Stimulated activated CD8-positive, alpha-beta memory T cell treated with anti-CD3 and anti-CD28 coated beads, Interleukin-4, amount 100 ng/mL, for 4 hours (primary cell): ENCODE results near the gene ANKDD1A.

Experiments used
- DNase-seq, 2 donors: peaks; one replicate each; pipeline ENCODE4 v3.0.0-alpha.2; 2020; ENCODE audit warnings: low read depth in 2 of 2, low spot score in 1 of 2

ANKDD1A gene

DNA sequence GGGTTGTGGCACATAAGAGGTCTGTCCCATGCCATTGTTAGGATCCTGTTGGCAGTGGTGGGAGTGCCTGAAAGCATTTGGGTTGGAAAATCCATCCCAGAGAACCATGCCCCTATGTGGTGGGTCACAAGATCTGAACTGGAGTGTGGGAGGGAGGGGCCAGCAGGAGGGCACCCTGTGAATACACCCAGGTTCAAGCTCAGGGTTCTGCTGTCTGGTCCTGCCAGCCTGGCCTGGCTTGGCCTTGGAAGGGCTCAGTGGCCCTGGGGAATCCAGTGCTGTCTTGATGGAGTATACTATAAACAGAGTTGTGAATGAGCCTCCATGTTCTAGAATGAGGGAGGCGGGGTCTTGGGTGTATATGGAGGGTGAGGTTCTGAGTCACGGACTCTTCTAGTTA is 11.8 kb downstream of the ANKDD1A start:
- DNase-seq: no peak

DNA sequence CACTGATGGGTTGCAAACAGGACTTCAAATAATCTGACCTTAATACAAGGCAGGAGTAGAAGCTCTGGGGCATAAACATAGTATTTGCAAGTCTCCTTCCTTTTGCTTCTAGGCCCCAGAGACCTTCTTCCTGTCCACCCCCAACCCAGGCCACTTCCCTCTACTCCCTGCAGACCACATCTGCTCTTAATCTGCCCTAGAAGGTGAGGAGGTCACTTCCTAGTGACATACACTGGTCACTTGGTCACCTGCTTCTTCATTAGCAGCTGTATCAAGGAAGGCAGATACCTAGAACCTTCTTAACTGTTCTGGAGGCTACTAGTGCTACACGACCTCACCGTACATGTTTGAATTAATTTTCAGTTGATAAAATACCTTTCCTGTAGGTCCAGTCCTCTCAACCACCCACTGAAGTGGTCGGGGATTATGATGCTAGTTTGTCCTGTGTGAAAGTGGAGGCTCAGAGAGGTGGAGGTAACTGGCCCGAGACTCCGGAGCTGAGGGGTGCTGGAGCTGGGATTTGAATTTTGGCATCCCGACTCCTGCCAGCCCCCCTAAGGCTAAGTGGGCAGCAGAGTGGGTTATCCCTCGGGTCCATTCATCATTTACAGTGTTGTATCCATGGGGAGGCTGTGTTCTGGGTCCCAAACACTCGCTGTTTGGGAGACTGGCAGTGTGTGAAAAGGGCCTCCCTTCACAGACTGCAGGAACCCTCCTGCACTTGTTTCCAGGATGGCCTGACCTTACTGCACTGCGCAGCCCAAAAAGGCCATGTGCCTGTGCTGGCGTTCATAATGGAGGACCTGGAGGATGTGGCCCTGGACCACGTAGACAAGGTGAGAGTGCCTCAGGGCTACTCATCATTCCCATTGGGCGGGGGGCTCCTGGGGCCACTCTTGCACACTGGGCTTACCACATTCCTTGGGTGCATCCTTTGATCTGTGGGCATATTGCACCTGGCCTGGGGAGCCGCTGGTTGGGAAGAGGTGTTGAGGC is 13.9 kb downstream of the ANKDD1A start:
- DNase-seq: no peak

DNA sequence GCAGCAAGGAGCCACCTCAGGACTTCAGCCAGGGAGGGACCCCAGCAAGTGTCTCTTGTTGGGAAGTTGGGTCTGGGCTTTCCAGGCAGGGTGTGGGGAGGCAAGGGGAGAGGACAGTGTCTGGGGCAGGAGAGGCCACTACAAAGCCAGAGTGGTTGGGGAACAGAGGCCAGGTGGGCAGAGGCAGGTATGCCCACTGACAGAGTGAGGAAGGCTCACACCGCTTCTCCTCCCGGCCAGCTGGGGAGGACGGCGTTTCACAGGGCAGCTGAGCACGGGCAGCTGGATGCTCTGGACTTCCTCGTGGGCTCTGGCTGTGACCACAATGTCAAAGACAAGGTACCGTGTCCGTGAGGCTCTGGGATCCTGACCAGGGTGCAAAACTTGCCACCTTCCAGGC is 15.0 kb downstream of the ANKDD1A start:
- DNase-seq: no peak

DNA sequence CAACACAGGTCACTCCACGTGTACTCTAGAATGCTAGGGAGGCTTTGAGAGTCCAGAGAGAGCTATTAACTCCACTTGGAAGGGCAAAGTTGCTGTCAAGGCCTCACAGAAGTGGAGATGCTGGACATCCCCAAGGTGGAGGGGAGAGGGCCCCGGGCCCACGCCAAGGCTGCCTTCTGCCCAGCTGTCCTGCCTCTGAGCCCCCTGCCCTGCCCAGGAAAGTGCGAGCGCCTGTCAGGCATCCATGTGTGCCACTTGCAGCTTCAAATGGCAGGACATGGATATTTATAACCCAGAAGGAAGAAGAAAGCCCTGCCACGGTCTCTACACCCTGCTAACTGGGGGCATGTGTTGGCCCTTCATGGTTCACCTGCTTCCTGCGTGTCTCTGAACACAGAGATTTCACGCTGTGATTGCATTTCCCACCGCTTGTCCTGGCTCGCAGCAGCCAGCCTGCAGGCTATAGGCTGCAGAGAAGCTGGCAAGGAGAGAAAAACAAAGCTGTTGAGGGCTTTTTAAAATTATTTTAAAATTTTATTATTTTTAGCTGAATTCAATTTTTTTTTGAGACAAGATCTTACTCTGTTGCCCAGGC is 17.0 kb downstream of the ANKDD1A start:
- no peak for DNase-seq

DNA sequence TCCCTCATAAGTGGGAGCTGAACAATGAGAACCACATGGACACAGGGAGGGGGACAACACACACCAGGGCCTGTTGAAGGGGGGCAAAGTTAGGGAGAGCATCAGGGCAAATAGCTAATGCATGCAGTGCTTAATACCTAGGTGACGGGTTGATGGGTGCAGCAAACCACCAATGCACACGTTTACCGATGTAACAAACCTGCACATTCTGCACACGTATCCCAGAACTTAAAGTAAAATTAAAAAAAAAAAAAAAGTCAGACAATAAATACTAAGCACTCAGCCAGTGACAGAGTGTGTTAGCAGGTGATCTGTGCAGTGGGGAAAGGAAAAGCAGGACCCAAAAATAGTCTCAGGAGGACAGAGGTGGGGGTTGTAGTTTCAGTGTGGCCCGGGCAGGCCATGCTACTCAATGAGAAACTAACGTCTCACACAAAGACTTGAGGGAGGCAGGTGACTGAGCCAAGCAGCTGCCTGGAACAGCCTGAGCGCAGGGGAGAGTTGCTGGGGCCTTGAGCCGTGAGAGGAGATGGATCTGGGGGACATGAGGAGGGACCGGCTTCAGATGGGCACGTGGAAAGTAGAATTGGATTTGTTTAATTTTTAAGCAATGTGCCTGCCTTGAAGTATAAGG is 18.4 kb downstream of the ANKDD1A start:
- no peak for DNase-seq

DNA sequence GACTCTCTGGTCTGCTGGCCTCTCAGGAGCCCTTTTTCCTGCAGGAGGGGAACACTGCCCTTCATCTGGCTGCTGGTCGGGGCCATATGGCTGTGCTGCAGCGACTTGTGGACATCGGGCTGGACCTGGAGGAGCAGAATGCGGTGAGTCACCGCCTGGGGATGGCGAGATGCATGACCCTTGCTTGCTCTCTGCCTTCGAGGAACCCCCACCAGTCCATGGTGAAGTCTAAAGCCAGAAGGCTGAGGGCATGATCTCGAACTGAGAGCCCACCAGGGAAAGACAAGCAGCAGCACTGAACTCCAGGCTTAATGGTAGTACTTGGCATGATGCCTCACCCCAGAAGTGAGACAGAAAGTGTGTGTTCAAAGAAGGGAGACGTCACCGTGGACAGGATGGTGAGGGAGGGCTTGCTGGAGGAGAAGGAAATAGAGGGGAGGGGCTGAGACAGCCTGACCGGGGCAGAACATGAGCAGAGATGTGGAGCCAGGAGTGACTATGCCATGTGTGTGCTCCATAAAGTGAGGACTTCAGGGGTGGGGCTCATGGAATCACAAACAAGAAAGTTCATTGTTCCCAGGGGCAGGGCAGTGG is 19.2 kb downstream of the ANKDD1A start:
- no peak for DNase-seq

DNA sequence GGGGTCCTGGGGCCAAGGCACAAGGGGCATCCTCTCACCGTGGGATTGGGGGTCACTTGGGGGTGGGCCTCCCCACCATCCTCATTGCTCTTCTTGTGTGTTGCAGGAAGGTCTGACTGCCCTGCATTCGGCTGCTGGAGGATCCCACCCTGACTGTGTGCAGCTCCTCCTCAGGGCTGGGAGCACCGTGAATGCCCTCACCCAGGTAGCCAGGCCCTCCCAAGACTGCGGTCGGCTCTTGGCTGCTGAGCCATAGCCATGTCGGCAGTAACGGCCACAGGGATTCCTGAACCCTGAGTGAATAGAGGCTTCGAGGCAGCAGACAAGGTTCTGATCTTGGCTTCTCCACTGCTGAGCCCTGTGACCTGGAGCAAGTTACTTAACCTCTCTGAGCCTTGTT is 19.7 kb downstream of the ANKDD1A start:
- DNase-seq: no peak

DNA sequence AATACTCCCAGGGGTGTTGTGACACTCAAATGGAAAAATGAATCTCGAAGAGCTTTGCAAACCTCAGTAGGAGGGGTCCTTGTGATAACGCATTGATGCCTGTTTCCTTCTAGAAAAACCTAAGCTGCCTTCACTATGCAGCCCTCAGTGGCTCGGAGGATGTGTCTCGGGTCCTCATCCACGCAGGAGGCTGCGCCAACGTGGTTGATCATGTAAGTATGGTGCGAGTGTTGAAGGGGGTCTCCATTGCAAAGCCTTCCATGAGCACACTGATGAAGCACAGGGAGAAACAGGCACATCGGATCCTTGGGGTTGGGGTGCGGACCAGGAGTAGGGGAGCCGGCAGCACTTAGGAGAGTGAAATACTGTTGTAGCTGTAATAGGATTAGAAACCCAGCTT is 22.3 kb downstream of the ANKDD1A start:
- no peak for DNase-seq

DNA sequence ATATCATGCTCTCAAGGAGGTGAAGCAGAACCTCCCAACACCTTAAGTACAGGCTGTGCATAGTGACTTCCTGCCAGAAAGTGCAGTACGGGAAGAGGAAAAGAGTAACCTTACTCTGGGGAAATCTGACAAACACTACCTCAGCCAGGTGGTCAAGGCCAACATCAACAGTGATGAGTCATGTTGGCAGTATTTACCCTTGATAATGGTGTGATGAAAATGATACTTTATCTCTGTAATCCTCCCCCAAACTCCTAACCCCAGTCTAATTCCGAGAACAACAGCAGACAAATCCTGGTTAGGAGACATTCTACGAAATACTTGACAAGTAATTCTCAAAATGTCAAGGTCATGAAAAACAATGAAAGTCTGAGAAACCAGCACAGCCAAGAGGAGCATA is 26.5 kb downstream of the ANKDD1A start:
- no peak for DNase-seq

DNA sequence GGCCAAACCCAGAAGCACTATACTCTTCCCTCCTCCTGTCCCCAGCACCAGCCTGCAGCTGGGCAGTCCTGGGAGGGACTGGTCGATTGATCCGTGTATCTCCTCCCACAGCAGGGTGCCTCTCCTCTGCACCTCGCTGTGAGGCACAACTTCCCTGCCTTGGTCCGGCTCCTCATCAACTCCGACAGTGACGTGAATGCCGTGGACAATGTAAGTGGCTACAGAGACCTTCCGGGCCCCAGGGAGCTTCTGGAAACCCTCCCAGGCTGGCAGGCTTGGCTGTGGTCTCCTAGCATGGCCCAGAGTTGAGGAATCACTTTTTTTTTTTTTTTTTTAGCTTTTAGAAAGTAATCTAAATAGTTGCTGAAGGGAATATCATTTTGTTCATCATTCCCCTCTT is 30.7 kb downstream of the ANKDD1A start:
- no peak for DNase-seq

DNA sequence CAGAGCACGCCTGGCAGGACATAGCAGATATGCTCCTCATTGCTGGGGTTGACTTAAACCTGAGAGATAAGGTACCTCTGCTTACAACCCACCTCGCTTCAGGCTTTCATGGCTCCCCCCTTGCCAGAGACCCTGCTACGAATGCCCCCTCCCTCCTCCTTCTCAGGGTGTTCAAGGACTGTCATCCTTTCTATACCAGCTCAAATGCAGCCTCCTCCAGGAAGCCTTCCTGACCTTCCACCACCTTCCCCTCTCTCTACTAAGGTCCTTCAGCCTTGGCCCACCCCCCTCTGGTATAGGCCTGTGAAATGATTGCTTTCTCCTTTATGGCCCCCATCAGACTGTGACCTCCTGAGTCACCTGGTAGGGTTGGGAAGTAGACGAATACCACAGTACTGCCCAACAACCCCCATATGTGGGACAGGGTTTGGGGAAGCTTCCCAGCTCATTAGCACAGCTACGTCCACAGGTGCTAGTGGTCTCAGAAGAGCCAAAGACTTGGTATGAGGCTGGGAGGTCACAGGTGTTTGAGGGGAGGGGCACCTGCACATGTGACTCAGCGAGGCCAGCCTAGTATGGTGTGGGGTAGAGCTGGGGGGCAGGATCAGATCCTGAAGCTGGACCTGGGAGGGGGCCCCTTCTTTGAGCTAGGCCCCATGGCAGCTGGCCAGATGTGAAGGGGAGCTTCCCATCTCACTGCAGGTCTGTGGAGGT is 32.0 kb downstream of the ANKDD1A start:
- no peak for DNase-seq

DNA sequence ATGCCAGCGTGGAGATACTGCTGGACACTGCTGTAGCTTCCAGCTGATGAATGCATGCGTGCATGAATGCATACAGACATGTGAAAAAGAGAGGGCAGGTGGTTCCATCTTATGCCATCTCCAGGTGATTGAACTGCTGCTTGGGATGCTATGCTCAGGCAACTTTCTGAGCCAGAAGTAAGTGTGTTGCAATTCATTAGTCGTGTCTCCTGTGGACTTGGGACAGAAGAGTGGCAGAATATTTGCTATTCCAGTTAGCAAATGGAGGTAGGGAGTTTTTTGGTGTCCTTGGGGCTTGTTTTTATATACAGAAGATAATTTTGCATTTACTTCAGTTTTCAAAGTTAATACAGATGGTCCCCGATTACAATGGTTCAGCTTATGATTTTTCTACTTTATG is 33.3 kb downstream of the ANKDD1A start:
- DNase-seq: no peak

DNA sequence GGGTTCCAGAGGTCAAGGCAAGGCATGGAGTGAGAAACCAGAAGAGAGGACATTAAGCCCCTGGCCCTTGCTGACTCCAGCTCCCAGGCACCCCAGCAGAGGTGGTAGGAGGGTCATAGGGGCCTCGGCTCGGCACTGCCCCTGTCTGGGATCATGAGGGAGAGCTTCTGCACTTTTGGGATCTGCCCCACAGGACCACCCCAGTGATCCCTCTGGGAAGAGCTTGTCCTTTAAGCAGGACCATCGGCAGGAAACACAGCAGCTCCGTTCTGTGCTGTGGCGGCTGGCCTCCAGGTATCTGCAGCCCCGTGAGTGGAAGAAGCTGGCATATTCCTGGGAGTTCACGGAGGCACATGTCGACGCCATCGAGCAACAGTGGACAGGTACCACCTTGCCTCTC is 35.5 kb downstream of the ANKDD1A start:
- DNase-seq: no peak

DNA sequence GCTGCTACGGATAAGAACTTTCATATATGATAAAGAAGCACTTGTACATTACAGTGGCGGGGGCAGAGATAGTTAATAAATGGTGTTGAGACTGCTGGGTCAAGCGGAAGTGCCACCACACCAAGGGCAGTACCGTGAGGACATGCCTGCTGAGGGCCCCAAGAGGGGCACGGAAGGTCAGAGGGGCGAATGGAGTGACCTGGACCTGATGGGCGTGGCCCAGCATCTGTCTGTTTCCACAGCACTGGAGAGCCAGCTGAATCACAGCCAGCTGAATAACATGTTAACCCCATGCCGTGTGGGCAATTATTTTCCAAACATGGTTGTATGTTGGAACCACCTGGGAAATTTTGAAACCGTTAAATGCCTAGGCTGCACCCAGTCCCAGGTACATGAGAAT is 37.2 kb downstream of the ANKDD1A start:
- no peak for DNase-seq

DNA sequence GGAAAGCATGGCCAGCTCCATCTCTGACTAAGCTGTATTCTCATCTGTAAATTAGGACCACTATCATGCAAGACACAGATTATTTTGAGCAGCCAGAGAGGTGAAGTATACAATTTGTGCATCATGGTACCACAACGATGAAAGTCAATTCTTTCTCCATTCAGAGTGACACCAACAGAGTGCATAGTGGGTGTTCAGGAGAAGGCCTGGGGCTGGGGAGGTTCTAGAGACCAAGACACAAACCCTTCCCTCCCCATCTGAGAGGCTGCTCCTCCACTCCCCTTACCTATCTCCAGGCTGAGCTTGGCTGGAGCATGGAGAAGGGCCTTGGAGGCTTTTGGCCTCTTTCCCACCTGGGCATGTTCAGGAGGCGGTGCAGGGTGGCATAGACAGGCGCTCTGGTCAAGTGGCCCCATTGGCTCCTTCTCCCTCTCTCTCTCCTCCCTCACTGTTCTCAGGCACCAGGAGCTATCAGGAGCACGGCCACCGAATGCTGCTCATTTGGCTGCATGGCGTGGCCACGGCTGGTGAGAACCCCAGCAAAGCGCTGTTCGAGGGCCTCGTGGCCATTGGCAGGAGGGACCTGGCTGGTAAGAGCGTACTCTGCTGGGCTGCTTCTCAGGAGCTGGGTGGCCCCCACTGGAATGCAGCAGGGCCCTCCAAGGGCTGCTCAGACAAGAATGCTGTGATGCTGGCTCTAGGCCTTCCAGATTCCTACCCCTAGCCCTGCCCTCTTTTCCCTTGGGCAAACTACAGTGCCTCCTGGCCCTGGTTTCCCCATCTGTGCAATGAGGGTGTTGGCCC is 37.9 kb downstream of the ANKDD1A start:
- no peak for DNase-seq

DNA sequence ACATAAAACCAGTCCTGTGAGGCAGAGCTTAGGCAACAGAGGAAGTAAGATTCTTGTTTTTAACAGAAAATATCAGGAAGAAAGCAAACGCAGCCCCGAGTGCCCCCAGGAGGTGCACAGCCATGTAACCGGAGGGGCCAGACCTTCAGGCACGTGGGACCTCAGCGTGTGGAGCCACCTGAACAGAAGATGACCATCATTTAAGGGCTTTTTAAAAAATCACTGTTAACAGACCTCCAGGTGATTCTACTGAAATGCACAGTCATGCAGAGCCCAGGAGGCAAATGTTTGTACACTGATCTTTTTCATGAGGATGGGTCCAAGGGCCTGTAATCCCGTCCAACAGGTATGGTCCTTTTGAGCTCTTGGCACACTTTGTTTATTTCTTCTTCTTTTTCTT is 39.2 kb downstream of the ANKDD1A start:
- DNase-seq: no peak

DNA sequence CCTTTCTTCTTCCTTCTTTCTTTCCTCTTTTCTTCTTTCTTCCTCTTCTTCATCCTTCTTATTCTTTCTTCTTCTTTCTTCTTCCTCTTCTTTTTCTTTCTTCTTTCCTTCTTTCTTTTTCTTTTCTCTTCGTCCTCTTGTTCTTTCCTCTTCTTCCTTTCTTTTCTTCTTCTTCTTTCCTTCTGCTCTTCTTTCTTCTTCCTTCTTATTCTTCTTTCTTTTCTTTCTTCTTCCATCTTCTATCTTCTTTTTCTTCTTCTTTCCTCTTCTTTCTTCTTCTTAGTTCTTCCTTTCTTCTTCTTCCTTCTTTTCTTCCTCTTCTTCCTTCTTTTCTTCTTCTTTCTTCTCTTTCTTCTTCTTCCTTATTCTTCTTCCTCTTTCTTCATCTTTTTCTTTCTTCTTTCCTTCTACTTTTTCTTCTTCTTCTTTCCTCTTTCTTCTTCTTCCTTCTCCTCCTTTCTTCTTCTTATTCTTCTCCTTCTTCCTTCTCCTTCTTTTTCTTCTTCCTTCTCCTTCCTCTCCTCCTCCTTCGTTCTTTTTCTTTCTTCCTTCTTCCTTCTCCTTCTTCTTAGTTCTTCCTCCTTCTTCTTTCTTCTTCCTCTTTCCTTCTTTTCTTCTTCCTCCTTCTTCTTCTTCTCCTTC is 40.2 kb downstream of the ANKDD1A start:
- no peak for DNase-seq

DNA sequence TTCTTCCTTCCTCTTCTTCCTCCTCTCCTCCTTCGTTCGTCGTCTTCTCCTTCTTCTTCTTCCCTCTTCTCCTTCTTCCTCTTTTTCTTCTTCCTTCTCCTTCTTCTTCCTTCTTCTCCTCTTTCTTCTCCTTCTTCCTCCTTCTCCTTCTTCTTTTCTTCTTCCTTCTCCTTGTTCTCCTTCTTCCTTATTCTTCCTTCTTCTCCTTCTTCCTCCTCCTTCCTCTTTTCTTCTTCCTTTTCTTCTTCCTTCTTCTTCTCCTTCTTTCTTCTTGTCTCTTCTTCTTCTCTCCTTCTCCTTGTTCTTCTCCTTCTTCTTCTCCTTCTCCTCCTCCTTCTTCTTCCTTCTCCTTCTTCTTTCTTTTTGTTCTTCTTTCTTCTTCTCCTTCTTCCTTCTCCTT is 42.7 kb downstream of the ANKDD1A start:
- no peak for DNase-seq

DNA sequence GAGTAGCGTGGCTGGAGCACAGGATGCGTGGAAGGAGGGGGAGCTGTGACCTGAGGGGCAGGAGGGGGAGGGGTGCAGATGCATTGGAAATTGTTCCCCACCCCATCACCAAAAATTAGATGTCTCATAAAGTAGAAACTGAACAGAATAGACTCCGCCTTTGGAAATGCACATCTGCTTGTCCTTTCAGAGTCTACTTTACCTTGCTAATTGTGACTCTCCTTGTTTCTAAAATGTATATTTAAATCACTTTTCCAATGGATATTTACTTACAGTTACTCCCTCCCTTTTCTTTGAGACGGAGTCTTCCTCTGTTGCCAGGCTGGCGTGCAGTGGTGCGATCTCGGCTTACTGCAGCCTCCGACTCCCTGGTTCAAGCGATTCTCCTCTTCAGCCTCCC is 47.4 kb downstream of the ANKDD1A start:
- DNase-seq: no peak

DNA sequence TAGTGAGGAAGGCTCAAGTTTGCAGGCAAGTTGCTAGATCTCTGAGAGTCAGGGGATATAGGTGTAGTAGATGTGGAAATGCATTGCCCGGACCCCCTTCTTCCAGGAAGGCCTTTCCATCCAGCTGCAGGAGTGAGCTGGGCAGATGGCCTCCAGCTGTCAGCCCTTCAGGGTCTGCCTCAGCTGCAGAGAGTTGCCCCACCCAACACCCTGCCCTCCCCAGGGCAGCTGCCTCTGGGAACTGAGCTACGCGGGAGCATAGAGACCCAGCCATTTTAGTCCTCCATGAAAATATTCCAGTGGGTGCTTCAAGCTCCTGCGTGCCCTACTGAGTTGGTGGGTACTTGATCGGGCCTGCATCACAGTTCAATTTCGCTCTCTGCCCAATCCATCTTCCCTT is 48.5 kb downstream of the ANKDD1A start:
- DNase-seq: no peak
